ENCODE data around the gene BRPF1. TPM values are rescaled to one million over a fixed set of nuclear protein-coding genes. Genes with fewer than 3 reads are reported as not detected.

The BRPF1 gene
- total RNA-seq, 2 experiments from 2014 or later = 31.5 to 31.9 TPM

- intact Hi-C loops (cut with micrococcal nuclease; ENCODE audit: unreplicated experiment) = no loop called here
- H3K79me2 ChIP-seq (ENCODE audit: insufficient read depth, low read depth, low read length) = no peaks in the 10 kb centered on the region
- no peak overlapping the region for H2AFZ ChIP-seq (ENCODE audit: low read length)
- H3K36me3 ChIP-seq (ENCODE audit: insufficient read depth, low read length) = peaks cover 60% of the 10 kb centered on the region
- no peak for TF ChIP-seq CTCF (conservative IDR thresholded peaks at IDR 0.05; ENCODE audit: low read length)
- no peak for TF ChIP-seq EZH2phosphoT487 (IDR thresholded peaks at IDR 0.05; ENCODE audit: borderline replicate concordance, low read depth, low read length)
- no peaks in the 10 kb centered on the region for H3K9me3 ChIP-seq (ENCODE audit: low read length)
- H3K9me2 ChIP-seq (ENCODE audit: insufficient read depth, low read length) = no peaks in the 10 kb centered on the region
- POLR2A ChIA-PET = no interaction called here
- no peak overlapping the region for H3K4me3 ChIP-seq (ENCODE audit: low read depth, low read length, poor library complexity, severe bottlenecking)
- no TSS peak for BruUV-seq (replicated peaks)
- no peak overlapping the region for H3K27ac ChIP-seq (ENCODE audit: low read depth, low read length, poor library complexity, severe bottlenecking)
- H4K20me1 ChIP-seq (ENCODE audit: insufficient read depth, low read length) = no peaks in the 10 kb centered on the region
- H3K4me2 ChIP-seq (ENCODE audit: low read length) = no peak overlapping the region
- H3K4me1 ChIP-seq (ENCODE audit: insufficient read depth, low read length, poor library complexity, severe bottlenecking) = peaks cover 22% of the 10 kb centered on the region
- CTCF ChIA-PET (ENCODE audit: unreplicated experiment) = interaction anchor here (1.1 kb wide), 1 partner anchor 23 kb away, joined by 3 read pairs; no protein-coding TSS in a partner anchor
- DNase-seq (ENCODE audit: low spot score) = no peak
Observed at GRCh38 chr3:9689757-9690156, 41.8 kb upstream of the BRPF1 start.

GRCh38 chr3:9690451-9691450, 40.8 kb upstream of the BRPF1 start:
- POLR2A ChIA-PET = interaction anchor here (1.3 kb wide), 1 partner anchor 28 kb away, joined by 4 read pairs; no protein-coding TSS in a partner anchor
- peak; percentile 51 for DNase-seq (ENCODE audit: low spot score)
- BruUV-seq (replicated peaks) = no TSS peak
- no peaks in the 10 kb centered on the region for H3K79me2 ChIP-seq (ENCODE audit: insufficient read depth, low read depth, low read length)
- TF ChIP-seq CTCF (conservative IDR thresholded peaks at IDR 0.05; ENCODE audit: low read length) = no peak
- TF ChIP-seq EZH2phosphoT487 (IDR thresholded peaks at IDR 0.05; ENCODE audit: borderline replicate concordance, low read depth, low read length) = no peak
- intact Hi-C loops (cut with micrococcal nuclease; ENCODE audit: unreplicated experiment) = no loop called here
- peaks cover 22% of the 10 kb centered on the region for H3K4me1 ChIP-seq (ENCODE audit: insufficient read depth, low read length, poor library complexity, severe bottlenecking)
- no peaks in the 10 kb centered on the region for H3K9me2 ChIP-seq (ENCODE audit: insufficient read depth, low read length)
- no peaks in the 10 kb centered on the region for H4K20me1 ChIP-seq (ENCODE audit: insufficient read depth, low read length)
- H3K9me3 ChIP-seq (ENCODE audit: low read length) = no peaks in the 10 kb centered on the region
- H3K36me3 ChIP-seq (ENCODE audit: insufficient read depth, low read length) = peaks cover 51% of the 10 kb centered on the region
- no peak overlapping the region for H3K27ac ChIP-seq (ENCODE audit: low read depth, low read length, poor library complexity, severe bottlenecking)
- H3K4me2 ChIP-seq (ENCODE audit: low read length) = no peak overlapping the region
- H2AFZ ChIP-seq (ENCODE audit: low read length) = no peak overlapping the region
- H3K4me3 ChIP-seq (ENCODE audit: low read depth, low read length, poor library complexity, severe bottlenecking) = no peak overlapping the region
- CTCF ChIA-PET (ENCODE audit: unreplicated experiment) = interaction anchor here (0.6 to 1.1 kb wide), 2 partner anchors 22 to 23 kb away, joined by 3 read pairs; no protein-coding TSS in a partner anchor

GRCh38 chr3:9691636-9692035, 39.9 kb upstream of the BRPF1 start:
- Histone ChIP-seq H3K9me2 (ENCODE audit: insufficient read depth, low read length) (no peaks in the 10 kb centered on the region), H3K9me3 (ENCODE audit: low read length) (no peaks in the 10 kb centered on the region), H3K36me3 (ENCODE audit: insufficient read depth, low read length) (peaks cover 51% of the 10 kb centered on the region), H4K20me1 (ENCODE audit: insufficient read depth, low read length) (no peaks in the 10 kb centered on the region), H3K27ac (ENCODE audit: low read depth, low read length, poor library complexity, severe bottlenecking) (no peak overlapping the region), H3K79me2 (ENCODE audit: insufficient read depth, low read depth, low read length) (no peaks in the 10 kb centered on the region), H2AFZ (ENCODE audit: low read length) (no peak overlapping the region), H3K4me1 (ENCODE audit: insufficient read depth, low read length, poor library complexity, severe bottlenecking) (peaks cover 22% of the 10 kb centered on the region), H3K4me2 (ENCODE audit: low read length) (no peak overlapping the region), H3K4me3 (ENCODE audit: low read depth, low read length, poor library complexity, severe bottlenecking) (no peak overlapping the region)
- no peak for TF ChIP-seq EZH2phosphoT487 (IDR thresholded peaks at IDR 0.05; ENCODE audit: borderline replicate concordance, low read depth, low read length)
- no peak for TF ChIP-seq CTCF (conservative IDR thresholded peaks at IDR 0.05; ENCODE audit: low read length)
- intact Hi-C loops (cut with micrococcal nuclease; ENCODE audit: unreplicated experiment) = no loop called here
- ChIA-PET POLR2A (interaction anchor here (0.6 kb wide), 1 partner anchor 260 kb away, joined by 3 read pairs; no protein-coding TSS in a partner anchor), CTCF (ENCODE audit: unreplicated experiment) (no interaction called here)
- no peak for DNase-seq (ENCODE audit: low spot score)
- no TSS peak for BruUV-seq (replicated peaks)
